ENCODE data around the gene FER1L5. TPM values are rescaled to one million over a fixed set of nuclear protein-coding genes. Genes with fewer than 3 reads are reported as not detected.

Gene FER1L5
- total RNA-seq, 1 experiment from 2014 or later, result 0.09 TPM

- peak overlapping the region; percentile 16; the same call in 1 of the 2 replicates for H3K27ac ChIP-seq
- POLR2A ChIA-PET (ENCODE audit: unreplicated experiment), result no interaction called here
- no peak overlapping the region for H3K4me3 ChIP-seq
- H3K9me2 ChIP-seq (ENCODE audit: insufficient read depth), result no peaks in the 10 kb centered on the region
- peaks cover 28% of the 10 kb centered on the region for H3F3A ChIP-seq (ENCODE audit: insufficient read depth, low read depth)
- no peaks in the 10 kb centered on the region for H3K27me3 ChIP-seq (ENCODE audit: insufficient read depth, low read depth)
- H3K36me3 ChIP-seq (ENCODE audit: low read depth), result no peaks in the 10 kb centered on the region
- no peak overlapping the region for H2AFZ ChIP-seq
- no peaks in the 10 kb centered on the region for H3K79me2 ChIP-seq (ENCODE audit: low read depth)
- intact Hi-C loops (cut with micrococcal nuclease; ENCODE audit: unreplicated experiment), result no loop called here
- H4K20me1 ChIP-seq (ENCODE audit: insufficient read depth), result no peaks in the 10 kb centered on the region
- no peaks in the 10 kb centered on the region for H3K9me3 ChIP-seq (ENCODE audit: insufficient read depth, low read depth)
- TF ChIP-seq EZH2 (IDR thresholded peaks at IDR 0.05; ENCODE audit: low read depth) (no peak), CTCF (conservative IDR thresholded peaks at IDR 0.05) (no peak)
- peak overlapping the region; percentile 3 for H3K4me2 ChIP-seq
- BruUV-seq (replicated peaks), result no TSS peak
- DNase-seq, result peak in 1 of 2 experiments; percentile 80
- CTCF ChIA-PET, result interaction anchor here (0.6 kb wide), 1 partner anchor 203 kb away, joined by 3 read pairs; no protein-coding TSS in a partner anchor
- H3K4me1 ChIP-seq (replicated peaks; ENCODE audit: insufficient read depth), result peaks cover 24% of the 10 kb centered on the region
Measured at GRCh38 chr2:96753661-96754282, 111.2 kb downstream of the FER1L5 start.

GRCh38 chr2:96754317-96754716 is 111.8 kb downstream of the FER1L5 start:
- ChIA-PET CTCF (no interaction called here), POLR2A (ENCODE audit: unreplicated experiment) (no interaction called here)
- Histone ChIP-seq H3K27ac (no peak overlapping the region), H3F3A (ENCODE audit: insufficient read depth, low read depth) (peaks cover 30% of the 10 kb centered on the region), H2AFZ (no peak overlapping the region), H3K4me3 (no peak overlapping the region), H3K9me3 (ENCODE audit: insufficient read depth, low read depth) (no peaks in the 10 kb centered on the region), H3K27me3 (ENCODE audit: insufficient read depth, low read depth) (no peaks in the 10 kb centered on the region), H3K79me2 (ENCODE audit: low read depth) (no peaks in the 10 kb centered on the region), H3K4me1 (replicated peaks; ENCODE audit: insufficient read depth) (peaks cover 24% of the 10 kb centered on the region), H3K9me2 (ENCODE audit: insufficient read depth) (no peaks in the 10 kb centered on the region), H4K20me1 (ENCODE audit: insufficient read depth) (no peaks in the 10 kb centered on the region), H3K4me2 (no peak overlapping the region), H3K36me3 (ENCODE audit: low read depth) (no peaks in the 10 kb centered on the region)
- DNase-seq, result no peak
- intact Hi-C loops (cut with micrococcal nuclease; ENCODE audit: unreplicated experiment), result no loop called here
- no peak for TF ChIP-seq CTCF (conservative IDR thresholded peaks at IDR 0.05)
- no peak for TF ChIP-seq EZH2 (IDR thresholded peaks at IDR 0.05; ENCODE audit: low read depth)
- BruUV-seq (replicated peaks), result no TSS peak

Other genes starting within 250 kb of the FER1L5 start
- 0.48 and 0.63 TPM in 2 replicates for gene NEURL3, start 137.4 kb upstream of the FER1L5 start, total RNA-seq (2021)
- 5.1 and 6.0 TPM in 2 replicates for gene ARID5A, start 106.0 kb upstream of the FER1L5 start, total RNA-seq (2021)
- 52.0 and 53.8 TPM in 2 replicates for gene KANSL3, start 4.5 kb upstream of the FER1L5 start, total RNA-seq (2021)
- gene LMAN2L, start 97.3 kb downstream of the FER1L5 start, total RNA-seq (2021), result 13.2 and 15.6 TPM in 2 replicates
- 28.2 and 31.4 TPM in 2 replicates for gene CNNM4, start 118.1 kb downstream of the FER1L5 start, total RNA-seq (2021)
- gene CNNM3, start 173.5 kb downstream of the FER1L5 start, total RNA-seq (2021), result 28.7 and 28.8 TPM in 2 replicates
- 6.0 and 8.9 TPM in 2 replicates for gene ANKRD23, start 201.3 kb downstream of the FER1L5 start, total RNA-seq (2021)
- 19.0 and 23.2 TPM in 2 replicates for gene ANKRD39, start 215.3 kb downstream of the FER1L5 start, total RNA-seq (2021)
- gene SEMA4C, start 227.3 kb downstream of the FER1L5 start, total RNA-seq (2021), result 52.8 and 60.5 TPM in 2 replicates

All from PC-9 (cell line).